Keratinocyte (primary cell): ENCODE measurements around the gene ADCY10. TPM values are rescaled to one million over a fixed set of nuclear protein-coding genes. Genes with fewer than 3 reads are reported as not detected.

ENCODE experiments used
- DNase-seq: peaks from one replicate; pipeline ENCODE4 v3.0.0-alpha.2; 2011; ENCODE audit warnings: low read depth, missing footprints, low spot score
- FAIRE-seq: peaks from 2 replicates; lab custom pipeline; 2011; peaks lifted over from hg19 to GRCh38; lab: Jason Lieb, UNC
- H2AFZ ChIP-seq: 2 replicates; pipeline ENCODE4 v1.6.0; 2012; ENCODE audit warnings: low read length, control low read depth, inconsistent platforms; ENCODE audit not compliant: control insufficient read depth
- H3K27ac ChIP-seq: 2 replicates; pipeline ENCODE4 v1.5.1; 2011; ENCODE audit warnings: low read length; ENCODE audit not compliant: control insufficient read depth, insufficient read depth
- H3K27me3 ChIP-seq: 3 replicates; pipeline ENCODE4 v1.6.0; 2011; ENCODE audit warnings: low read length; ENCODE audit not compliant: control insufficient read depth, insufficient read depth; ENCODE audit errors: extremely low read depth
- H3K36me3 ChIP-seq, 2 experiments: 2 replicates in 1 of 2; 3 replicates in 1 of 2; pipeline ENCODE4 v1.5.1; 2011; ENCODE audit warnings: low read length in 2 of 2, mild to moderate bottlenecking in 1 of 2; ENCODE audit not compliant: control insufficient read depth in 2 of 2, insufficient read depth in 2 of 2; ENCODE audit errors: extremely low read depth in 1 of 2
- H3K4me1 ChIP-seq: 3 replicates; pipeline ENCODE4 v1.5.1; 2011; ENCODE audit warnings: low read length; ENCODE audit not compliant: control insufficient read depth, insufficient read depth; ENCODE audit errors: extremely low read depth
- H3K4me2 ChIP-seq: 3 replicates; pipeline ENCODE4 v1.6.0; 2011; ENCODE audit warnings: low read depth, low read length; ENCODE audit not compliant: control insufficient read depth, insufficient read depth; ENCODE audit errors: extremely low read depth
- H3K4me3 ChIP-seq, 3 experiments: fragments of 200-600 bp in 1 of 3; sonication (generic) in 1 of 3; 2 replicates in 2 of 3; 3 replicates in 1 of 3; pipeline ENCODE4 v1.5.1; 2011 to 2016; ENCODE audit warnings: low read length in 3 of 3, mild to moderate bottlenecking in 3 of 3, control low read depth in 2 of 3, inconsistent platforms in 1 of 3, low read depth in 1 of 3, mixed read lengths in 1 of 3, mixed run types in 1 of 3, moderate library complexity in 1 of 3; ENCODE audit not compliant: control insufficient read depth in 2 of 3, insufficient read depth in 2 of 3; ENCODE audit errors: extremely low read depth in 1 of 3
- H3K79me2 ChIP-seq: 2 replicates; pipeline ENCODE4 v1.6.0; 2012; ENCODE audit warnings: low read length; ENCODE audit not compliant: control insufficient read depth, insufficient read depth
- H3K9ac ChIP-seq: 3 replicates; pipeline ENCODE4 v1.6.0; 2011; ENCODE audit warnings: low read length; ENCODE audit not compliant: control insufficient read depth, insufficient read depth; ENCODE audit errors: extremely low read depth
- H3K9me1 ChIP-seq: 3 replicates; pipeline ENCODE4 v1.6.0; 2011; ENCODE audit warnings: low read length; ENCODE audit not compliant: control insufficient read depth, insufficient read depth; ENCODE audit errors: extremely low read depth
- H3K9me3 ChIP-seq: 2 replicates; pipeline ENCODE4 v1.5.1; 2012; ENCODE audit warnings: low read depth, low read length; ENCODE audit not compliant: control insufficient read depth
- H4K20me1 ChIP-seq: 3 replicates; pipeline ENCODE4 v1.6.0; 2011; ENCODE audit warnings: low read length; ENCODE audit not compliant: control insufficient read depth, insufficient read depth; ENCODE audit errors: extremely low read depth
- EZH2 ChIP-seq: IDR thresholded peaks from one replicate; pipeline ENCODE4 v1.6.1; 2012; ENCODE audit warnings: inconsistent platforms, mild to moderate bottlenecking, low read length, moderate library complexity
- dilution Hi-C: fragments of 300-500 bp; cut with MboI; formaldehyde crosslinking; loops from one replicate; pipeline ENCODE4 v1.7.0; 2020; ENCODE audit warnings: low sequenced_read_pairs; ENCODE audit not compliant: extremely low pct_ligation_motif_present
- polyA plus RNA-seq, 5 experiments: library from polyadenylated mRNA; depleted of rRNA in 3 of 5; stranded (reverse) in 3 of 5; stranded (forward) in 1 of 5; unstranded in 1 of 5; fragments of >200 nt; gene quantifications; 1 replicate in 1 of 5; 2 replicates in 3 of 5; 3 replicates in 1 of 5; pipeline versions ENCODE4 v1.2.1 to v1.2.3, GENCODE V29; 2011 to 2012; ENCODE audit warnings: missing spikeins in 2 of 5, low read depth in 1 of 5, low replicate concordance in 1 of 5
- TF ChIP-seq, protein P1 (sequence below), 3 experiments: IDR thresholded peaks in 1 of 3; conservative IDR thresholded peaks in 1 of 3; optimal IDR thresholded peaks in 1 of 3; 2 replicates in 2 of 3; 3 replicates in 1 of 3; pipeline versions ENCODE3 to v1.5.1; 2011; ENCODE audit warnings: low read length in 3 of 3, mild to moderate bottlenecking in 3 of 3, moderate library complexity in 2 of 3, control low read depth in 1 of 3, inconsistent platforms in 1 of 3; ENCODE audit not compliant: insufficient read depth in 2 of 3; ENCODE audit errors: extremely low read depth in 1 of 3

ADCY10 gene
- polyA plus RNA-seq, 1 donor (not counting 4 experiments of a cell fraction or from before 2014, with no cell fraction given), result 0.04 TPM

DNA sequence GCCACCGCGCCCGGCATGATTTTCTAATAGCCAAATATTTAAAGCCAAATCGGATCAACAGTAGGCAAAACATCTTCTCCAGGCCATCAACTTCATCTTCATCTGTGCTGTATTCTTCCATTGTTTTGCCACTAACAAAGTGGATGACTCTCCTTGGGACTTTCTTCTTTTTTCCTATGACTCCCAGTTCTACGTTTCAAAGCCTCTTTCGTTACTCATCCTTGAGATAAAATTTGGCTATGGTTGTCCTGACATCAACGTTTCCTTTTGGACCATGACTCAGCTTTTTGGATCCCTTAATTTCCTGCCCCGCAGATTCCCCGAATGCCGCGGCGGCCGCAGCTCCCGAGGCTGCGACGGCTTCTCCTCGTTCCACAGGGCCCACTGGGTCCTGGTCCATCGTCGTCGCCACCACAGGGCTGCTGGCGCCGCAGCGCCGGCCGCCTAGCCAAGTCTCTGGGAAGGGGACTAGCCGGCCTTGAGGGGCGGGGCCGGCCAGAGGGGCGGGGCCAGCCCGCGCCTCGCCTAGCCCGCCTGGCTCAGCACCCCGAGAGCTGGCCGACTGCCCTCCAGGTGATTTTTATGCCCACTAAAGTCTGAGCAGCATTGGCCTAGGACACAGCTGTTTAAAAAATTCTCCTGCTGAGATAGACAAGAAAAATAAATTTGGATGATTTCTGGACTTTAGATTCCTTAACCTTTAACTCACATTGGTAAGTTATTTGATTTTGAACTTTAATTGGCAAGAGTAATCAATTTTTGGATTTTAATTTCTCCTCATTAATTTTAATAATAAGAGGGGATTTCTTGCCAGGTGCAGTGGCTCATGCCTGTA lies 93.9 kb downstream of the ADCY10 start:
- peak; percentile 42 for DNase-seq
- Histone ChIP-seq H3K9ac (peak overlapping the region; percentile 54), H3K36me3 (no peaks in the 10 kb centered on the region), H2AFZ (no peak overlapping the region), H3K4me1 (peaks cover 16% of the 10 kb centered on the region), H3K4me3 (peak overlapping the region; percentile 16 to 55 (median 18)), H3K9me1 (no peaks in the 10 kb centered on the region), H3K79me2 (no peaks in the 10 kb centered on the region), H3K27ac (peak overlapping the region; percentile 86), H4K20me1 (no peaks in the 10 kb centered on the region), H3K27me3 (no peaks in the 10 kb centered on the region), H3K4me2 (peak overlapping the region; percentile 87), H3K9me3 (no peaks in the 10 kb centered on the region)
- dilution Hi-C loops, result no loop called here
- peak; percentile 88 for FAIRE-seq
- TF ChIP-seq EZH2, result no peak
- TF ChIP-seq, protein P1, sequence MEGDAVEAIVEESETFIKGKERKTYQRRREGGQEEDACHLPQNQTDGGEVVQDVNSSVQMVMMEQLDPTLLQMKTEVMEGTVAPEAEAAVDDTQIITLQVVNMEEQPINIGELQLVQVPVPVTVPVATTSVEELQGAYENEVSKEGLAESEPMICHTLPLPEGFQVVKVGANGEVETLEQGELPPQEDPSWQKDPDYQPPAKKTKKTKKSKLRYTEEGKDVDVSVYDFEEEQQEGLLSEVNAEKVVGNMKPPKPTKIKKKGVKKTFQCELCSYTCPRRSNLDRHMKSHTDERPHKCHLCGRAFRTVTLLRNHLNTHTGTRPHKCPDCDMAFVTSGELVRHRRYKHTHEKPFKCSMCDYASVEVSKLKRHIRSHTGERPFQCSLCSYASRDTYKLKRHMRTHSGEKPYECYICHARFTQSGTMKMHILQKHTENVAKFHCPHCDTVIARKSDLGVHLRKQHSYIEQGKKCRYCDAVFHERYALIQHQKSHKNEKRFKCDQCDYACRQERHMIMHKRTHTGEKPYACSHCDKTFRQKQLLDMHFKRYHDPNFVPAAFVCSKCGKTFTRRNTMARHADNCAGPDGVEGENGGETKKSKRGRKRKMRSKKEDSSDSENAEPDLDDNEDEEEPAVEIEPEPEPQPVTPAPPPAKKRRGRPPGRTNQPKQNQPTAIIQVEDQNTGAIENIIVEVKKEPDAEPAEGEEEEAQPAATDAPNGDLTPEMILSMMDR (optimal IDR thresholded peaks at IDR 0.05 in 1 of 3, IDR thresholded peaks at IDR 0.05 in 1 of 3, conservative IDR thresholded peaks at IDR 0.05 in 1 of 3; ENCODE audit: extremely low read depth in 1 of 3, insufficient read depth in 2 of 3, low read length in 3 of 3), result no peak

DNA sequence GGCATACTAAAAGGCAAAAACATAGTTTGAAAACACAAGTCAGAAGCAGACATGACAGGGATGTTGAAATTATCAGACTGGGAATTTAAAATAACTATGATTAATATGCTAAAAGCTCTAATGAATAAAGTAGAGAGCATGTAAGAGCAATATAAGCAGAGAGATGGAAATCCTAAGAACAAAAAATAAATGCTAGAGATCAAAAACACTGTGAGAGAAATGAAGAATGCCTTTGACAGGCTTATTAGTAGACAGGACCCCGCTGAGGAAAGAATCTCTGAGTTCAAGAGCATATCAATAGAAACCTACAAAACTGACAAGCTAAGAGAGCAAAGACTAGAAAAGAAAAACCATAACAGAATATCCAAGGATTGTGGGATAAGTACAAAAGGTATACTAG lies 98.3 kb downstream of the ADCY10 start:
- Histone ChIP-seq H3K27me3 (no peaks in the 10 kb centered on the region), H3K9me3 (no peaks in the 10 kb centered on the region), H3K79me2 (no peaks in the 10 kb centered on the region), H3K4me3 (no peak overlapping the region), H3K36me3 (no peaks in the 10 kb centered on the region), H3K27ac (no peak overlapping the region), H3K9ac (no peak overlapping the region), H3K4me1 (peaks cover 8% of the 10 kb centered on the region), H3K9me1 (no peaks in the 10 kb centered on the region), H4K20me1 (no peaks in the 10 kb centered on the region), H3K4me2 (no peak overlapping the region), H2AFZ (no peak overlapping the region)
- FAIRE-seq (no peak), DNase-seq (no peak)
- TF ChIP-seq, protein P1 (optimal IDR thresholded peaks at IDR 0.05 in 1 of 3, IDR thresholded peaks at IDR 0.05 in 1 of 3, conservative IDR thresholded peaks at IDR 0.05 in 1 of 3; ENCODE audit: extremely low read depth in 1 of 3, insufficient read depth in 2 of 3, low read length in 3 of 3), result no peak
- no peak for TF ChIP-seq EZH2
- dilution Hi-C loops, result no loop called here
